Lung microvascular endothelial cell (primary cell): ENCODE results near the gene IRS2. TPM values are rescaled to one million over a fixed set of nuclear protein-coding genes. Genes with fewer than 3 reads are reported as not detected.

Experiments
- DNase-seq, 2 donors: peaks; one replicate each; pipeline versions ENCODE4 v3.0.0 to v3.0.0-alpha.2; 2010; ENCODE audit warnings: low read depth in 2 of 2
- total RNA-seq: library from RNA; depleted of rRNA; stranded (reverse); fragments of >200 nt; gene quantifications from 2 replicates; pipeline ENCODE4 v1.2.1, GENCODE V29; 2014

The IRS2 gene
- total RNA-seq, 1 donor from 2014 or later = 1.4 TPM

GRCh38 chr13:109760402-109760801, 26.0 kb downstream of the IRS2 start:
- no peak for DNase-seq

GRCh38 chr13:109759609-109760008, 26.8 kb downstream of the IRS2 start:
- no peak for DNase-seq

GRCh38 chr13:109758937-109759480, 27.4 kb downstream of the IRS2 start:
- DNase-seq = no peak

DNA sequence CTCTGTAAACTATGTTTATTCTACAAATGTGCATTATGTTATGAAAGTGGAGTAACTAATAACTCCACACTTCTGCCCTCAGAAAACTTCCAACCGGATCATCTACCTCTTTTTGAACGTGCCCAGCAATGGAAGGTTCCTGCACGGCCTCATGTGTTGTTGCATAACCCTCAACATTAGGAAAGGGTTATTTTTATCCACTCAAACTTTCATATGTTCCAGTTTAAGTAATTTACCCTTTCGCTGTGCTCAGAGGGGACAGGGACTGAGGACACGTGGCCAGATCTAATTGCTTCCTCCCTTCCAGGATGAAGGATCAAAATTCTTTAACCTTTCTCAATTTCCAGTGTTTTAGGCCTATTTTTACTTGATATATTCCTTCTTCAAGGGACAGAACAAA, 29.6 kb downstream of the IRS2 start:
- no peak for DNase-seq

- no peak for DNase-seq
Measured at GRCh38 chr13:109755997-109756396, 30.4 kb downstream of the IRS2 start.

GRCh38 chr13:109755551-109755950, 30.8 kb downstream of the IRS2 start:
- DNase-seq = no peak

DNA sequence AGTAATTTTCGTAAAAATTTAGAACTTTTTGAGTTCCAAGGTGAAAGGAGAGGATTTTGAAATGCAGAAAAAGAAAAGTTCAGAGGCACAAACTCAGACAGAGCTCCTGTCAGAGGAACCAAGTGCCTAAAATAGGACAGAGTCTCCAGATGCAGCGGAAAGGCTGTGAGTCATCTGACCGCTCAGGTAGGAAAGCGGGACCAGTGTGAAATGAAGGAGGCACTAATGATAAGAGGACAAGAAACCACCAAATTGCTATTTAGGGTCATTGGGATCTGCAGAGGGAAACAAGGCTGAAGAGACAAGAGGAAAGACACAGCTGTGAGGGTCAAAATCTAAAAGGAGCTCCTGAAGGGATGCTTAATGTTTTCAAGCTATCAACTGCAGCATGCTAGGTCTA, 34.9 kb downstream of the IRS2 start:
- DNase-seq = no peak

- no peak for DNase-seq
Measured at GRCh38 chr13:109750221-109750775, 36.1 kb downstream of the IRS2 start.

DNA sequence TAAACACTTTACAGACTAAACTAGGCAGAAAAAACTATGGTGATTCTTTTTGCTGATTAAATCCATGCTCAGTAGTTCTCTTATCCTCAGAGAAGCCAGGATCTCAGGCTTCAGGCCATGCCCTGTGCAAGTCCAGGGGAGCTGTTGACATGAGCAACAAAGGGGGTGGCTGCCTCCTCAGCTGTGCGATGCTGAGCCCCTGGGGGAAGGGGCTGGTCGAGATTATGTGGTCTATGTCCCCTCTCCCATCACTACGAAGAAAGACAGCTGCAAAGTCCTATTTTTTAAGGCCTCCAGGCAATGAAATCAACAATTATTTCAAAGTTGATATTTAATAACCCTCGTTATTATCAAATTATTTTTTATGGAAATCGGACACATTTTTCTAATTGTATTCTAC, 37.0 kb downstream of the IRS2 start:
- no peak for DNase-seq

DNA sequence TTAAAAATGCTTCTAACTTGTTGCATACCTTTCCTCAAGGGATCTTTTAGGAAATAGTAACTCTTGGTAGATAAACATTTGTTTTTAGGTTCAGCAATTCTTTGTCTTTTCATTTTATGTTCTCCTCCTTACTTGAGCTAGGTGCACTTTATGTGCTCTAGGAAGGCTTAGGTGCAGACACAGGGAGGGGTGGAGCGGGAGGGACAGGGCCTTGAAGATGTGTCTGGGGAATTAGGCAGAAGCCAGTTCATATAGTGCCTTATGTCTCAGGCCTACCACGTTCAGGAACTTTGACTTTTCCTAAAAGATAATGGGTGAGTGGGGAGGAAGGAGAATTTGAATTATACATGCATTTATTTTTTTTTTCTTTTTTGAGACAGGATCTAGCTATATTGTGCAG, 37.7 kb downstream of the IRS2 start:
- no peak for DNase-seq

DNA sequence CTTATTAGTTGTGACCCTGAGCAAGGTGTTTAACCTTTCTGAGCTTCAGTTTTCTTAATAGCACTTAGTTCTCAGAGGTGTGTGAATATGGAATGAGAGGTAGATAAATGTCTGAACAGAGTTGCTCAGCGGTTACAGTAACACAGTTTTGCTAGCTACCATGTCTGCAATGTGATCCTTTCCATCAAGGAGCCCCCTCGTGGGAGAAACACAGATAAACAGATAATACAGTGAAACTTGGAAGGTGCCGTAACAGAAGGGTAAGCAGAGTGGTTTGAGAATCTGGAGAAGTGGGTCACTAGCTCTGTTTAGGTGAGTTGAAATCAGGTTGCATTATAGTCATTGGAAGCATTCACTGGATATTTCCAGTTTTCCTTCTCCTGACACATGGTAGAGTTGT, 38.9 kb downstream of the IRS2 start:
- DNase-seq = peak; percentile 6 to 15

- DNase-seq = no peak
Measured at GRCh38 chr13:109746364-109746763, 40.0 kb downstream of the IRS2 start.

- no peak for DNase-seq
Measured at GRCh38 chr13:109745702-109746101, 40.7 kb downstream of the IRS2 start.

- no peak for DNase-seq
Measured at GRCh38 chr13:109745060-109745459, 41.3 kb downstream of the IRS2 start.

DNA sequence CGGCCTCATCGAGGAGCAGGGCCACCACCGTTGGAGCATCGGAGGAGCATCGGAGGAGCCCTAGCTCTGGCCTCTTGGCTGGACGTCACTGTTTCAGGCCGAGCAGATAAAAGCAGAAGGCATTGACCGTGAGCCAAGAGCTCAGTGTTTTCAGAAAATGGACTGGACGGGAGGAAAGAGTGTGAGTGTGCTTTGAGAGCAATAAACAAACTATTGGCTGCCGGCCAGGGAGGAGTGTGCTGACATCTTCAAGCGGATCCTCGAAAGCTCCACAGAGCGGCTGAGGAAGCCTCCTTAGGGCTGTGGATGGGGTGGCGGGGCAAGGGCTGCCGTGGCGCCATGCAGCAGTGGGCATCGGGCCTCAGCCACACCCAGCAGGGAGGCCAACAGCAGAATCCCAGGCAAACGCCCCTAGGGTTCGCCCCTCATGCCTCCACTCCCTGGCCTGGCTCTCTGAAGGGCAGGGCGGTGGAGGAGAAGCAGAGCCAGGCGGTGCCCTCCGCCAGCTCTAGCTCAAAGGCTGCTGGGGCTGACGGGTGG, 41.8 kb downstream of the IRS2 start:
- peak in 1 of 2 donors; percentile 79 for DNase-seq

DNA sequence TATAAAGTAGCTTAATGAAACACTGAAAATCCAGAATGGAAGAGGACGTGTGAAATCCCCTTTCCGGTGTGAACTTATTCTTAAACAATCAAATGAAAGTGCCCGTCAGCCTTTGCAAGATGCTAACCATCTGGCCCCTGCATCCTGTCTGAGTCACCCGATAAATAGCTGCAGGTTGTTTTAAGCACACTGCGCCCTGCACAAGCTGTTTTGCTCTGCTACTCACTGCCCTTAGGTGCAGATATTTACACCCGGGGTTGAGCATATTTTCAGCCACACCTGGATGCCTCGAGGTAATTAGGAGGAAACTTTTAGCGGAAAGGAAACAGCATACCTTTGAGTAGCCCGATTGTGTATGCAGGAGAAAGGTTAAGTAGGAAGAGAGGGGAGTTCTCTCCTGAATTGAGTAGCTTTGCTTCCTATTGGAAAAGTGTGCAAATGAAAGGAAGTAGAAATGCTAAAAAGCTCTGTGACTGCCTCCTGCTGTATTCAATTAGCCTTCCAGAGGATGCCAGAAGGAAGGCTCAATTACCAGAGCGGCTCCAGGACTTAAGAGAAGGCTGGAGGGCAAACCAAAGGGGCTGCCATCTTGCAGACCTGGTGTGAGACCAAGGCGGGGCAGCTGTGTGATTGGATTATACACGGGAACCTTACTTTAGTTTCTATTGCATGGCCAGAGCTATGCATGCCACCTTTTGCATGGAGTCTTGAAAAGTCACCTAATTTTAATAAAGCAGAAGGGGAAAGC, 42.5 kb downstream of the IRS2 start:
- peak; percentile 20 to 81 for DNase-seq

DNA sequence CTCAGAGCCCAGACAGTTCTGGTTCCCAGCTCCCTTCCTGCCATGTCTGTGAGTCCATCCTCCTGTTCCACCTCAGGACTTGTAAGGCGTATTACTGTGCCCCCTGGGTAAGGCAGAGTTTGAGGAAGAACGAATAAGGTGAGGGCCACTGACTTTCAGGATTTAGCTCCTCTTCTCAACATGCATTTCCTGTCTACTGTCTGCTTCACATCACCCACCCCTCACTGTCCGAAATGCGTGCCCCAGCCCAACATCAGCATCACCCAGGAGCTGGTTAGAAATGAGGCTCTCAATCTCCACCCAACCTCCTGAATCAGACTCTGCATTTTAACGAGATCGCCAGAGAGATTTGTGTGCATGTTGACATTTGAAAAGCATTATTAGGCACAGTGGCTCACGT, 44.4 kb downstream of the IRS2 start:
- DNase-seq = no peak

DNA sequence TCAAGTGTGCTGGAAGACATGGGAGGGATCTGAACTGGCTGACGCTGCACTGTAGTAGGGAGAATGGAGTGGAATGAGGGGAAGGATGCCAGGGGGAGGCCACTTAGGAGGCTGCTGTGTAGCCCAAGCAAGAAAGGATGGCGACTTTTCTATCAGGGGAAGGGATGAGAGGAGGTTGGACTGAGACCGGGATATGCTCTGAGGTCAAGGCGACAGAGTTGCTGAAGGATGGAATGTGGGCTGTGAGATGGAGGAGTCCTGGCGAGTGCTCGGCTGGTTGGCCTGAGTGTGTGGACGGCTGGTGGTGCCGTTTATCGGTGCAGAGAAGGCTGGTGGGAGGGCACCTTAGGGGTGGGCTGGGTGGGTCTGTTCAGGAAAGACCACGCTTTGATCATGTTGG, 45.7 kb downstream of the IRS2 start:
- no peak for DNase-seq

DNA sequence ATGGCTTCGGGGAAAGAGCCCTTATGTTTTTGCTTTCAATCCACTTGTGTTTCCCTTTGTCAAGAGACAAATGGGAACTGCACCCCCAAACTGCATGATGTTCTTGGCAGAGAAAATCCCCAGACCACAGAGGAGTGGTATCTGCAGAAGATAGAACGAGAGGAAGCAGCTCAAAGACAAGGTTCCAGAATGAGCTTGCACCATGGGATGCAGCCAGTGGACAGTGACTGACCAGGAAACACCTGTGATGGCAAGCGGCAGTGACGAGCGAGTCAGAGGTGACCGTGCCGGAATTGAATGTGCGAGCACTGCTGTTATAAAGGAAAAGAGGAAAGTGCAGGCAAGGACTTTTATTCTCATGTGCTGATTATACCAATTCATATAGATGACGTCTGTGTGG, 46.3 kb downstream of the IRS2 start:
- DNase-seq = peak; percentile 23 to 77

GRCh38 chr13:109738298-109738746, 48.1 kb downstream of the IRS2 start:
- no peak for DNase-seq

DNA sequence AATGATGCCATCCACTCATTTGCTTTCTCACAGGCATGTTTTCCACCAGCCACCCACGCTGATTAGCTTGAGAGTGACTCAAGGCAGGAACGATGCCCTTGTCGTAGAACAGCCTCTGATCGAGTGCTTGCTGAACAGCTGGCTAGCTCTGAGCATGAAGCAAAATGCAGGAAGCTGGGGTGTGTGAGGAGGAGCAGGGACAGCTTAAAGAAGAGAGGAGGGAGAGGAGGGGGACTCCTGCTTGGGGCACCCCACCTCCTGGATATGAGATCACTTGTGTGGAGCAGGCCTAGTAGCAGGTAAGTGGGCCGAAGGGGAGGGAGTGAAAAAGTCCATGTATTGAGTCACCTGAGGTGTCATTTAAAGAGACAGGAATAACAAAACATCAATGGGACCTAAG, 48.8 kb downstream of the IRS2 start:
- no peak for DNase-seq

- no peak for DNase-seq
Measured at GRCh38 chr13:109737046-109737573, 49.3 kb downstream of the IRS2 start.
